IMR-90 (cell line): ENCODE measurements around the gene TMEM117. TPM values are rescaled to one million over a fixed set of nuclear protein-coding genes. Genes with fewer than 3 reads are reported as not detected.

Experiments used
- ATAC-seq: fragments of 200-7000 bp; cut with Tn5 transposase; 2 replicates; pipeline ENCODE4 v1.9.1; 2020; ENCODE audit warnings: low read depth, mild to moderate bottlenecking, moderate library complexity
- BruUV-seq: library from RNA; stranded (reverse); fragments of 400-500 nt; replicated peaks from 2 replicates; lab custom pipeline; 2021; lab: Mats Ljungman, UMichigan
- CTCF ChIA-PET: fragments of 300-600 bp; formaldehyde crosslinking; extraction: SDS; loops from one replicate; lab custom pipeline; 2021; ENCODE audit warnings: antibody characterized with exemption; lab: Yijun Ruan, JAX
- POLR2A ChIA-PET: fragments of 300-600 bp; sonication (Branson Sonifier 250); formaldehyde crosslinking; loops from one replicate; lab custom pipeline; 2022; ENCODE audit warnings: antibody characterized with exemption; ENCODE audit not compliant: unreplicated experiment; lab: Charles Lee
- DNase-seq: peaks from one replicate; pipeline ENCODE4 v3.0.0; 2013
- H2AFZ ChIP-seq: replicated peaks from 2 replicates; pipeline ENCODE3; 2013; ENCODE audit warnings: low read length, mild to moderate bottlenecking; ENCODE audit not compliant: poor library complexity
- H2AK5ac ChIP-seq: 2 replicates; pipeline ENCODE4 v1.6.1; 2013; ENCODE audit warnings: low read depth, low read length, inconsistent platforms
- H2AK9ac ChIP-seq: replicated peaks from 2 replicates; pipeline ENCODE3; 2013; ENCODE audit warnings: mild to moderate bottlenecking, low read depth, low read length, moderate library complexity; ENCODE audit not compliant: poor library complexity
- H2BK120ac ChIP-seq: 2 replicates; pipeline ENCODE4 v1.6.1; 2013; ENCODE audit warnings: low read depth, low read length, inconsistent platforms
- H2BK15ac ChIP-seq: 3 replicates; pipeline ENCODE4 v1.6.1; 2013; ENCODE audit warnings: low read depth, low read length, inconsistent platforms
- H2BK20ac ChIP-seq: 2 replicates; pipeline ENCODE4 v1.6.1; 2013; ENCODE audit warnings: low read depth, mild to moderate bottlenecking, inconsistent platforms, low read length, moderate library complexity
- H2BK5ac ChIP-seq: 2 replicates; pipeline ENCODE4 v1.6.1; 2013; ENCODE audit warnings: mild to moderate bottlenecking, low read depth, low read length, inconsistent platforms; ENCODE audit not compliant: poor library complexity, severe bottlenecking
- H3K14ac ChIP-seq: replicated peaks from 2 replicates; pipeline ENCODE4 v1.6.1; 2013; ENCODE audit warnings: low read depth, low read length, inconsistent platforms
- H3K18ac ChIP-seq: 2 replicates; pipeline ENCODE4 v1.6.1; 2013; ENCODE audit warnings: low read depth, low read length, control low read depth
- H3K23ac ChIP-seq: 2 replicates; pipeline ENCODE4 v1.6.1; 2013; ENCODE audit warnings: low read depth, low read length, inconsistent platforms
- H3K27ac ChIP-seq: 2 replicates; pipeline ENCODE4 v1.5.1; 2013; ENCODE audit warnings: mild to moderate bottlenecking, control low read depth, low read length; ENCODE audit not compliant: insufficient read depth
- H3K27me3 ChIP-seq: 2 replicates; pipeline ENCODE4 v1.6.1; 2013; ENCODE audit warnings: low read length; ENCODE audit not compliant: control insufficient read depth, insufficient read depth
- H3K36me3 ChIP-seq: 2 replicates; pipeline ENCODE4 v1.6.1; 2013; ENCODE audit warnings: low read length, mixed read lengths; ENCODE audit not compliant: control insufficient read depth, insufficient read depth
- H3K4ac ChIP-seq: 2 replicates; pipeline ENCODE4 v1.6.1; 2013; ENCODE audit warnings: low read depth, low read length, inconsistent platforms
- H3K4me1 ChIP-seq: 2 replicates; pipeline ENCODE4 v1.6.1; 2013; ENCODE audit warnings: low read length, mixed read lengths; ENCODE audit not compliant: control insufficient read depth, insufficient read depth
- H3K4me2 ChIP-seq: 2 replicates; pipeline ENCODE4 v1.6.1; 2013; ENCODE audit warnings: low read depth, mild to moderate bottlenecking, control low read depth, low read length, moderate library complexity
- H3K4me3 ChIP-seq: 2 replicates; pipeline ENCODE4 v1.5.1; 2013; ENCODE audit warnings: low read depth, mild to moderate bottlenecking, control low read depth, low read length, moderate library complexity; ENCODE audit not compliant: insufficient read depth
- H3K56ac ChIP-seq: 2 replicates; pipeline ENCODE4 v1.6.1; 2013; ENCODE audit warnings: low read length, inconsistent platforms; ENCODE audit not compliant: insufficient read depth; ENCODE audit errors: extremely low read depth
- H3K79me1 ChIP-seq, 2 experiments: 2 replicates each; pipeline ENCODE4 v1.6.1; 2013; ENCODE audit warnings: low read length in 2 of 2, inconsistent platforms in 1 of 2, low read depth in 1 of 2
- H3K9ac ChIP-seq: 2 replicates; pipeline ENCODE4 v1.6.1; 2013; ENCODE audit warnings: low read depth, low read length, control low read depth
- H3K9me1 ChIP-seq: 2 replicates; pipeline ENCODE4 v1.6.1; 2013; ENCODE audit warnings: low read length, inconsistent platforms; ENCODE audit not compliant: insufficient read depth
- H3K9me3 ChIP-seq: 2 replicates; pipeline ENCODE4 v1.6.1; 2013; ENCODE audit warnings: low read length; ENCODE audit not compliant: control insufficient read depth, insufficient read depth
- H4K20me1 ChIP-seq: 2 replicates; pipeline ENCODE4 v1.6.1; 2013; ENCODE audit warnings: low read length, inconsistent platforms; ENCODE audit not compliant: insufficient read depth
- H4K5ac ChIP-seq: 2 replicates; pipeline ENCODE4 v1.6.1; 2013; ENCODE audit warnings: mild to moderate bottlenecking, low read depth, low read length, control low read depth
- H4K8ac ChIP-seq, 2 experiments: 2 replicates each; pipeline ENCODE4 v1.6.1; 2013; ENCODE audit warnings: low read depth in 2 of 2, low read length in 2 of 2, control low read depth in 1 of 2, inconsistent platforms in 1 of 2
- H4K91ac ChIP-seq: 2 replicates; pipeline ENCODE4 v1.6.1; 2013; ENCODE audit warnings: low read depth, low read length, inconsistent platforms; ENCODE audit not compliant: insufficient read depth
- BHLHE40 ChIP-seq: fragments of 150-350 bp; IDR thresholded peaks from 2 replicates; pipeline ENCODE4 v1.6.1; 2016; ENCODE audit warnings: mild to moderate bottlenecking, low read depth, low read length
- CEBPB ChIP-seq: IDR thresholded peaks from 2 replicates; pipeline ENCODE4 v1.6.1; 2012; ENCODE audit warnings: low read depth, low read length, improper control_type of control experiment
- CHD1 ChIP-seq: IDR thresholded peaks from 2 replicates; pipeline ENCODE4 v1.6.1; 2012; ENCODE audit warnings: low read depth, low read length, improper control_type of control experiment
- CTCF ChIP-seq: conservative IDR thresholded peaks from 2 replicates; pipeline ENCODE4 v1.5.1; 2012; ENCODE audit warnings: mild to moderate bottlenecking, low read depth, low read length, improper control_type of control experiment
- ELK1 ChIP-seq: fragments of 150-350 bp; IDR thresholded peaks from 2 replicates; pipeline ENCODE4 v1.6.1; 2016; ENCODE audit warnings: low read depth, mild to moderate bottlenecking, low read length, moderate library complexity, borderline replicate concordance
- FOS ChIP-seq: fragments of 150-350 bp; IDR thresholded peaks from 2 replicates; pipeline ENCODE4 v1.6.1; 2016; ENCODE audit warnings: low read depth, low read length
- MAFK ChIP-seq: IDR thresholded peaks from 2 replicates; pipeline ENCODE4 v1.6.1; 2012; ENCODE audit warnings: low read depth, low read length, improper control_type of control experiment
- MAZ ChIP-seq: IDR thresholded peaks from 2 replicates; pipeline ENCODE4 v1.6.1; 2012; ENCODE audit warnings: low read depth, mild to moderate bottlenecking, low read length, improper control_type of control experiment, moderate library complexity, borderline replicate concordance
- MXI1 ChIP-seq: IDR thresholded peaks from 2 replicates; pipeline ENCODE4 v1.6.1; 2012; ENCODE audit warnings: low read depth, mild to moderate bottlenecking, low read length, moderate library complexity, borderline replicate concordance
- NFE2L2 ChIP-seq: fragments of 150-350 bp; IDR thresholded peaks from 2 replicates; pipeline ENCODE4 v1.6.1; 2016; ENCODE audit warnings: low read depth, mild to moderate bottlenecking, low read length
- POLR2A ChIP-seq: IDR thresholded peaks from 2 replicates; pipeline ENCODE4 v1.6.1; 2012; ENCODE audit warnings: mild to moderate bottlenecking, low read depth, low read length
- RAD21 ChIP-seq: IDR thresholded peaks from 2 replicates; pipeline ENCODE4 v1.6.1; 2012; ENCODE audit warnings: low read length, improper control_type of control experiment
- RCOR1 ChIP-seq: IDR thresholded peaks from 2 replicates; pipeline ENCODE4 v1.6.1; 2012; ENCODE audit warnings: mild to moderate bottlenecking, low read length, improper control_type of control experiment; ENCODE audit not compliant: insufficient replicate concordance
- RFX5 ChIP-seq: IDR thresholded peaks from 2 replicates; pipeline ENCODE4 v1.8.0; 2012; ENCODE audit warnings: low read depth, mild to moderate bottlenecking, low read length, moderate library complexity
- SMC3 ChIP-seq: fragments of 150-350 bp; IDR thresholded peaks from 2 replicates; pipeline ENCODE4 v1.6.1; 2016; ENCODE audit warnings: low read depth, mild to moderate bottlenecking, antibody characterized with exemption, low read length, moderate library complexity
- USF2 ChIP-seq: fragments of 150-350 bp; IDR thresholded peaks from 2 replicates; pipeline ENCODE4 v1.6.1; 2017; ENCODE audit warnings: mild to moderate bottlenecking, antibody characterized with exemption, low read length, low read depth
- whole genome bisulfite sequencing, 2 experiments: methylation state at CpG; one replicate each; pipeline versions ENCODE4 v1.1.5 to v1.1.7; 2013; ENCODE audit warnings: missing lambda C conversion rate in 2 of 2; ENCODE audit not compliant: insufficient read length in 1 of 2; ENCODE audit errors: extremely low coverage in 2 of 2; 5-methylcytosine and 5-hydroxymethylcytosine counted together
- dilution Hi-C: fragments of 300-500 bp; cut with HindIII; formaldehyde crosslinking; loops from one replicate; pipeline ENCODE4 v1.14.3; 2018; ENCODE audit warnings: low sequenced_read_pairs; ENCODE audit not compliant: unreplicated experiment
- in situ Hi-C: fragments of 300-500 bp; cut with MboI; formaldehyde crosslinking; loops from 3 replicates; pipeline ENCODE4 v1.14.3; 2019; ENCODE audit warnings: low sequenced_read_pairs, inconsistent platforms, mixed read lengths
- intact Hi-C: fragments of 100-400 bp; cut with micrococcal nuclease; formaldehyde crosslinking; loops from 2 replicates; pipeline ENCODE4 v1.10.0; 2022
- polyA plus RNA-seq, 3 experiments: library from polyadenylated mRNA; depleted of rRNA; stranded (reverse); fragments of >200 nt; gene quantifications; 2 replicates each; pipeline ENCODE4 v1.2.3, GENCODE V29; 2012; ENCODE audit warnings: low replicate concordance in 1 of 3
- total RNA-seq: library from RNA; depleted of rRNA; stranded (reverse); fragments of >200 nt; gene quantifications from 2 replicates; pipeline ENCODE4 v1.2.3, GENCODE V29; 2012

Gene TMEM117
- total and polyA plus RNA-seq, 2 of the 4 experiments (the other 2 are of a cell fraction) = 8.7 to 21.0 TPM

- H3K18ac ChIP-seq = no peak overlapping the region
- TF ChIP-seq POLR2A (no peak), RCOR1 (no peak), BHLHE40 (no peak), CTCF (no peak), RFX5 (no peak), MAZ (no peak), SMC3 (no peak), MXI1 (no peak), NFE2L2 (no peak), ELK1 (no peak), RAD21 (no peak), USF2 (no peak), CHD1 (no peak), MAFK (no peak), CEBPB (no peak), FOS (no peak)
- H4K8ac ChIP-seq = no peak overlapping the region
- H3K23ac ChIP-seq = no peak overlapping the region
- H2AK5ac ChIP-seq = no peak overlapping the region
- H3K9me3 ChIP-seq = no peaks in the 10 kb centered on the region; the same call in 1 of the 2 replicates
- no peaks in the 10 kb centered on the region for H3K79me1 ChIP-seq
- H3K4me3 ChIP-seq = no peak overlapping the region
- H3K27me3 ChIP-seq = no peaks in the 10 kb centered on the region
- H4K20me1 ChIP-seq = no peaks in the 10 kb centered on the region
- no peak overlapping the region for H3K14ac ChIP-seq
- no peak overlapping the region for H3K9ac ChIP-seq
- no peak overlapping the region for H2AFZ ChIP-seq
- no peak overlapping the region for H3K4me2 ChIP-seq
- no peak overlapping the region for H2BK120ac ChIP-seq
- H3K9me1 ChIP-seq = no peaks in the 10 kb centered on the region
- in situ Hi-C loops = no loop called here
- ATAC-seq (no peak), DNase-seq (no peak)
- H2BK5ac ChIP-seq = no peak overlapping the region
- H2AK9ac ChIP-seq = no peak overlapping the region
- no peak overlapping the region for H3K4ac ChIP-seq
- CTCF ChIA-PET = no interaction called here
- 84% methylated on average over 4 of the region's 4 CpGs; no CpG with 5 or more reads in 1 of the 2 experiments for whole genome bisulfite sequencing, 2 experiments
- H3K4me1 ChIP-seq = no peaks in the 10 kb centered on the region
- no peak overlapping the region for H4K91ac ChIP-seq
- H3K36me3 ChIP-seq = no peaks in the 10 kb centered on the region
- no peak overlapping the region for H4K5ac ChIP-seq
- intact Hi-C loops = no loop called here
- H2BK20ac ChIP-seq = no peak overlapping the region
- BruUV-seq = no TSS peak
- no peak overlapping the region for H3K56ac ChIP-seq
- H3K27ac ChIP-seq = no peak overlapping the region
- dilution Hi-C loops = no loop called here
- H2BK15ac ChIP-seq = no peak overlapping the region
- POLR2A ChIA-PET = no interaction called here
Measured at GRCh38 chr12:44295958-44296623, 460.2 kb downstream of the TMEM117 start.
